HG03175 (cell line): ENCODE measurements around the gene PBX4.

Experiments
- ATAC-seq: cut with Tn5 transposase; IDR thresholded peaks from one replicate; pipeline ENCODE4 v1.9.1; 2021; ENCODE audit warnings: mild to moderate bottlenecking, moderate library complexity; ENCODE audit not compliant: unreplicated experiment

The PBX4 gene

GRCh38 chr19:19592690-19593089, 25.8 kb downstream of the PBX4 start:
- ATAC-seq, result no peak

DNA sequence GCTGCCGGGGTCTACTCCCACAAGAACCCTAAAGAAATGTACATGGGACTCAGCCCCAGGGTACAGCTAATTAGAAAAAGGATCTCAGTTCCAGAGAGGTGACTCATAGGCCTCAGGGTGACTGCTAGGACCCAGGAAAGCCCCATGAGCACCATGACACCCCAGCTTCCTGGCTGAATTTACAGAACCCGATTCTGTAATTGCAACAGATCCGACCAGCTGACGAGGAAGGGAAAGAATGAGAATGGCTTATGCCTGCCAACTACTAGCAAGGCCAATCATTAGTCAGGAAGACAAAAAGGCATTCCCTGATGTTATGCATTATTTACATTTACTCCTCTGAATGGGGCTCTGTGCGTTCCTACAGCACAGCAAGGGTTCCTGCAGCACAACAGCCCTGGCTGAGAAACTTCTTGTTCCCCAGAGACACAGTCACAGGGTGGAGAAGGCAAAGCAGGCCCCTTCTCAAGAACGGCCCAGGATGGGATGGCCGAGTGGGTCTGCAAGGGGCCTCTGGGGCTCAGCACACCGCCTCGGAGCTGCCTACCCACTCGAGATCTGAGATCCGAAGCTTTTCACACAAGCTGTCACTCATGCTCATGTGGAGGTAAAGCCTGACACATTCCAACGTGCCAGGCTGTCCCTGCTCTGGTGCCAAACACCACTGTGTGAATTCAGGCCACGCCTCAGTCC, 27.2 kb downstream of the PBX4 start:
- ATAC-seq, result peak; percentile 79

DNA sequence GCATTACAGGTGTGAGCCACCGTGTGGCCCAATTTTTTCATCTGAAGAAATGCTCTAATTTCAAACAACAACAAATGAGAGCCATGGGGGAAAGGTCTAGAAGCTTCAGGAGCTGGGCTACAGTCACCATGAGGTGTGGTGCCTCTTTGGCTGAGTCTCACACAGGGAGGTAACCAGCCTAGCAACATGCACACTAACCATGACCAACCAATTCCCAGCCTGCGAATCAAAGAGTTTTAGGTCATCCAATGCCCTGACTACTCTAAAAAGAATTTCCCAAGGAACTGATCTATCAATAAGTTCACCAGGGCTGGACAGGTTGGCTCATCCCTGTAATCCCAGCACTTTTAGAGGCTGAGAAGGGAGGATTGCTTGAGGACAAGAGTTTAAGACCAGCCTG, 29.9 kb downstream of the PBX4 start:
- no peak for ATAC-seq

GRCh38 chr19:19587771-19588170, 30.7 kb downstream of the PBX4 start:
- no peak for ATAC-seq

GRCh38 chr19:19584356-19584755, 34.1 kb downstream of the PBX4 start:
- no peak for ATAC-seq

DNA sequence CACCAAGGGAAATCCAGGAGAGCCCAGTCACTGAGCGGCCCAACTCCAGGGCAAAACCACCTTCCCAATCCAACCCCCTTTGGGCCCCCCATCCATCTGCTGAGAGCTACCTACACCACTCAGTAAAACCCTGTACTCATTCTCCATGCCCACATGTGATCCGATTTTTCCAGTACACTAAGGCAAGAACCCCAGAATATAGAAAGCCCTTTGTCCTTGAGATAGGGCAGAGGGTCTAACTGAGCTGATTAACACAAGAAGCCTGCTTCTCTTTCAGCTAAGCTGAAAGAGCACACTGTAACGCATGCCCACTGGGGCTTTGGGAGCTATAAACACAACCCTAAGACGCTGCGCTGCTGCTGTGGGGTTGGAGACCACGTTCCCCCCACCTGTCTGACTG, 36.0 kb downstream of the PBX4 start:
- no peak for ATAC-seq

GRCh38 chr19:19581391-19581790, 37.1 kb downstream of the PBX4 start:
- no peak for ATAC-seq

- ATAC-seq, result no peak
Observed at GRCh38 chr19:19580418-19580817, 38.1 kb downstream of the PBX4 start.

GRCh38 chr19:19579533-19580361, 38.7 kb downstream of the PBX4 start:
- no peak for ATAC-seq

- no peak for ATAC-seq
Observed at GRCh38 chr19:19578252-19578651, 40.2 kb downstream of the PBX4 start.

- ATAC-seq, result no peak
Observed at GRCh38 chr19:19575411-19575810, 43.1 kb downstream of the PBX4 start.

DNA sequence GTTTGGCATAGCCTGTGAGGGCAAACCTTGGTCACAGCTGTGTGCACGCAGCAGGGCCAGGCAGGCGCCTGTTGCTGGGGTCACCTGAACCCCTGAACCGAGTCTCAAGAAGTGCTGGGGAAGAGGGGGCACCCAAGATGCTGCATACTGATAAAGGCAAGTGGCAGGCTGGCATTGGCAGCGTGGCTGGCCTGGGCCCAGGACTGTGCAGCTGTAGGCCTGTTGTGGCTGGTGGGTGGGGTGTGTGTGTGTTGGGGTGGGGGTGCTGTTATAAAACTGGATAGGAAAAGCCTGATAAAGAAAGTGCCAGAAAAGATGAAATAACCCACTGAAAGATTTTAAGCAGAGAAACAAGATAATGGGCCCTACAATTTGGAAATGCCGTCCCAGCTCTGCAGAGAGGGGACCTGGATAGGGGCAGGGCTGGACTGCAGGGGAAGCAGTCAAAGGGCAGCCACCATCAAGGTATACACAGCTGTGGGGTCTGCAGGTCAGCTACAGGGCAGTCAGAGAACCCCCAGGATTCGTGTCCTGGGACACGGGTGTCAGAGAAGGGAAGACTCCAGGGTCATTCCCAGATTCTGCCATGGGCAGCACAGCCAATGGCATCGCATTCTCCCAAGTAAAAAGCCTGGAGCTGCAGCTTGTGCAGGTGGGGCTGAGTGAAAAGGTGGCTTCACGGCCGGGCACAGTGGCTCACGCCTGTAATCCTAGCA, 47.3 kb downstream of the PBX4 start:
- ATAC-seq, result no peak

DNA sequence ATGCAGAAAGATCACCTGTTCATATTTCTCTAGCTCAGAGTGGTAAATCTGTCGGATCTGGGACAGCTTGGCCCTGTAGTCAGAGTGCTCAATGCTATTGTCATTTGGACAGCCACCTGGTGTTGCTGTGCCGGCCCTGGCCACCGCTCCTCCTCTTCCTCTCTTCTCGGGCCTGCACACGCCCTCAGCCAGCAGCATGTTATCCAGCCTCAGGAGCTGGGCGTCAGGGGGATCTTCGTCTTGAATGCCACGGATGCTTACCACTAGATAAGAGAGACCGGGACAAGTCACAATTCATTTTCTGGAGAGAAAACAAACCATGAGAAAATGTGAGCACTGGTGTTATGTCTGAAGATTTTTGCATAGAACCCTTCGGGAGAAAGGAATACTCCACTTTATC, 47.9 kb downstream of the PBX4 start:
- ATAC-seq, result no peak

GRCh38 chr19:19568802-19569756, 49.4 kb downstream of the PBX4 start:
- ATAC-seq, result no peak

GRCh38 chr19:19567391-19567790, 51.1 kb downstream of the PBX4 start:
- no peak for ATAC-seq

- no peak for ATAC-seq
Observed at GRCh38 chr19:19566306-19566705, 52.2 kb downstream of the PBX4 start.

DNA sequence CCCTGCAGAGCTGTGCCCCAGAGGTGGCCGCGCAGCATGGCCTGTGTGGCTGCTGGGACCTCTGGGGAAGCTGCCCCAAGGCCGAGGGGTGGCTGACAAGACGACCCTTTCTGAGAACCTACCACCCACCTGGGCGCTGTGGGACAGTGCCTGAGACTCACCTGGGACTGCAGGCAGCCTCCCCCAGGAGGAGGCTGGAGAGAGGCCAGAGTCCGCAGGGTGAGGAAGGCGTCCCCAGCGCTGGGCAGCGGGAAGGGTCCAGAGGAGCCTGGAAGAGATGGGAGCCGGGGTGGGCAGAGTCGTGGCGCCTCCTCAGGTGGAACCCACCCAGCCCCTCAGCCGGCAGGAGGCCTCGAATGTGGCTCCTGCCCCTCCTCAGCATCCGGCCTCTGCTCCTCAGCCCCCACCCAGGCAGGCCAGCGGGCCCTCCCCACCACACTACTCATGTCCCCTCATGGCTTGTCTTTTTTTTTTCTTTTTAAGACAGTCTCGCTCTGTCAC, 55.1 kb downstream of the PBX4 start:
- ATAC-seq, result no peak

DNA sequence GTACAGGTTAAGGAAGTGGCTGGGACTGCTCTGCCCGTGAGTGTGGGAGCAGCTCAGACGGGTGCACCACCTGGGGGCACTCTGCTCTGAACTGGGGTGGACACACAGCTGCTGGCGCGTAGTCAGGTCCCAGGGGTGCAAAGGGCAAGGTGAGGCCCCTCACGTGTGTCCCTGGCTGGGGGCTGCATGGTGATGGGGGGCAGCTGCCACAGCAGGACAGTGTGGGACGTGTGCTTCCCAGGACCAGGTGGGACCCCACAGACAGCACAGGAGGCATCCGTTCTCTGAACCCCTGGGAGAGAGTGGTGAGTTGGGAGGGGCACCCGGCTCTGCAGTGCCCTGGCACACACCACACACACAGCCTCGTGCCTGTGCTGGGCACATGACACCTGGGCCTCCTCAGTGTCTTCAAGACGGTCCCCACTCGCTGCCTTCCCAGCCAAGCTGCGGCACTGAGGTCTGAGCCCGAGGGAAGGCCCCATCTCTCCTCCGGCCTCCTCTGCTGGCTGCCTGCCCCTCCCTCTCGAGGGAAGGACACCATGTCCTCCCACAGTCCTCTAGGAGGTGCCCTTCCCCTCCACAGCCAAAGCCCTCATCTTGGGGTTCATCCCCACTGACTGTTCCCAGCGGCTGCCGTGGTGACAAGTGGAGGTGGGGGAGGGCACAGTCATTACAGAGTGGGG, 55.7 kb downstream of the PBX4 start:
- ATAC-seq, result no peak

GRCh38 chr19:19561946-19562664, 56.4 kb downstream of the PBX4 start:
- ATAC-seq, result no peak
